C4-2B (cell line): ENCODE measurements around the gene KCNN1.

Source experiments
- CTCF ChIP-seq: fragments of 450-650 bp; conservative IDR thresholded peaks from 2 replicates; pipeline ENCODE4 v1.5.1; 2017; ENCODE audit warnings: mild to moderate bottlenecking
- ZFX ChIP-seq: fragments of 450-650 bp; IDR thresholded peaks from 2 replicates; pipeline ENCODE4 v1.6.1; 2017

DNA sequence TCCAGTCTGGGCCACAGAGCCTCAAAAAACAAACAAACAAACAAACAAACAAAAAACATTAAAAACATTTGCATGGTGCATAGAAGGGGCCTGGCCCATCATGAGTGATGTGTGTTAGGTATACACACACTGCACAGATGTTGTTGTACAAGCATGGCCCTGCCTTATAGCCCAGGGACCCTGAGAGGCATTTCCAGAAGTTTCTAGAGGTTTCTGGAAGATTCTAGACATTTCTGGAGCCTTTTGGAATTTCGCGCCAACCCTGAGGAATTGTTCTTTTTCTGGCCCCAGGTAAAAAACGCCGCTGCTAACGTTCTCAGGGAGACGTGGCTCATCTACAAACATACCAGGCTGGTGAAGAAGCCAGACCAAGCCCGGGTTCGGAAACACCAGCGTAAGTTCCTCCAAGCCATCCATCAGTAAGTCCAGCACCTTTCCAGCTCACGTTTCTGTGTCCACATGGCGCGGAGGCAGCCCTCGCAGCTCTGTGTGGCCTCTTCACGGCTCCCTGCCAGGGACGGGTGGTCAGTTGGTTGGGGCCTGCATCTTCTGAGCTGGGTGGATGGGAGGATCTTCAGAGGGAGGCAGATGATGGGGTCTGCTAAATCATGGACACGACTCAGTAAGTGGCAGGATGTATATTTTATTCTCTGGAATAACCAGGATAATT is 22.7 kb downstream of the KCNN1 start:
- TF ChIP-seq CTCF (no peak), ZFX (no peak)
